HepG2 (cell line): ENCODE results near the gene TAF12. TPM values are rescaled to one million over a fixed set of nuclear protein-coding genes. Genes with fewer than 3 reads are reported as not detected.
A peak's percentile ranks its signal among the peaks of the same experiment; 100 is the strongest.
"Not testable (repeated sequence)": the region's sequence is repeated elsewhere in the genome, so short reads cannot be mapped to it uniquely, and the experiment has no call there.

Experiments used
- ATAC-seq: fragments of 200-7000 bp; cut with Tn5 transposase; 3 replicates; pipeline ENCODE4 v1.9.1; 2020; ENCODE audit warnings: mild to moderate bottlenecking, moderate library complexity
- BruUV-seq: library from RNA; stranded (reverse); fragments of 400-500 nt; replicated peaks from 2 replicates; lab custom pipeline; 2021; lab: Mats Ljungman, UMichigan
- CTCF ChIA-PET: fragments of 300-600 bp; formaldehyde crosslinking; extraction: SDS; loops from one replicate; lab custom pipeline; 2021; ENCODE audit warnings: low total read pairs, inconsistent platforms, low intra/inter-chr PET ratio; lab: Yijun Ruan, JAX
- POLR2A ChIA-PET: fragments of 350-600 bp; sonication (Branson Sonifier 250); formaldehyde crosslinking; loops from one replicate; lab custom pipeline; 2020; ENCODE audit warnings: antibody characterized with exemption, inconsistent platforms; lab: Yijun Ruan, JAX
- DNase-seq: peaks from one replicate; pipeline ENCODE4 v3.0.0-alpha.2; 2015; ENCODE audit warnings: low spot score
- FAIRE-seq: peaks from 3 replicates; lab custom pipeline; 2011; peaks lifted over from hg19 to GRCh38; lab: Jason Lieb, UNC
- H2AFZ ChIP-seq: one replicate; pipeline ENCODE4 v1.6.1; 2011; ENCODE audit warnings: low read length, inconsistent platforms
- H3K27ac ChIP-seq: fragments of 300-600 bp; 3 replicates; pipeline ENCODE4 v1.8.0; 2011; ENCODE audit warnings: mixed run types, mild to moderate bottlenecking, mixed read lengths, low read length, inconsistent platforms; ENCODE audit not compliant: insufficient read depth; ENCODE audit errors: extremely low read length
- H3K27me3 ChIP-seq, 2 experiments: fragments of 200-600 bp in 1 of 2; 2 replicates in 1 of 2; 3 replicates in 1 of 2; pipeline versions ENCODE4 v1.6.0 to v1.8.0; 2011; ENCODE audit warnings: low read length in 2 of 2, mild to moderate bottlenecking in 2 of 2, moderate library complexity in 2 of 2, inconsistent platforms in 1 of 2; ENCODE audit not compliant: insufficient read depth in 2 of 2, control insufficient read depth in 1 of 2
- H3K36me3 ChIP-seq, 2 experiments: fragments of 200-600 bp in 1 of 2; replicated peaks in 1 of 2; 2 replicates in 1 of 2; 3 replicates in 1 of 2; pipeline versions ENCODE4 v1.5.1 to v1.8.0; 2011; ENCODE audit warnings: low read length in 2 of 2, inconsistent platforms in 1 of 2; ENCODE audit not compliant: insufficient read depth in 2 of 2, control insufficient read depth in 1 of 2
- H3K4me1 ChIP-seq: 2 replicates; pipeline ENCODE4 v1.5.1; 2012; ENCODE audit warnings: low read length, inconsistent platforms; ENCODE audit not compliant: insufficient read depth
- H3K4me2 ChIP-seq: 2 replicates; pipeline ENCODE4 v1.6.0; 2011; ENCODE audit warnings: low read depth, low read length, inconsistent platforms
- H3K4me3 ChIP-seq, 3 experiments: fragments of 200-600 bp in 1 of 3; sonication (generic), shearing (Covaris generic) in 1 of 3; replicated peaks in 1 of 3; 2 replicates each; pipeline ENCODE4 v1.5.1; 2011 to 2016; ENCODE audit warnings: low read length in 3 of 3, inconsistent platforms in 2 of 3, low read depth in 2 of 3, mild to moderate bottlenecking in 2 of 3, control low read depth in 1 of 3, mixed read lengths in 1 of 3; ENCODE audit not compliant: insufficient read depth in 1 of 3
- H3K79me2 ChIP-seq: one replicate; pipeline ENCODE4 v1.6.1; 2011; ENCODE audit warnings: low read length, inconsistent platforms; ENCODE audit not compliant: insufficient read depth
- H3K9ac ChIP-seq: 2 replicates; pipeline ENCODE4 v1.6.0; 2011; ENCODE audit warnings: mild to moderate bottlenecking, low read depth, low read length, inconsistent platforms; ENCODE audit not compliant: insufficient read depth
- H3K9me3 ChIP-seq: 2 replicates; pipeline ENCODE4 v1.5.1; 2012; ENCODE audit warnings: mild to moderate bottlenecking, low read length
- H4K20me1 ChIP-seq: 2 replicates; pipeline ENCODE4 v1.6.0; 2011; ENCODE audit warnings: inconsistent platforms, mild to moderate bottlenecking, low read length, moderate library complexity; ENCODE audit not compliant: insufficient read depth
- DMAP1 ChIP-seq: IDR thresholded peaks from 2 replicates; pipeline ENCODE4 v1.6.1; 2016
- FOXJ3 ChIP-seq: sonication (generic); formaldehyde crosslinking; IDR thresholded peaks from 2 replicates; pipeline ENCODE4 v1.4.0; 2020; ENCODE audit warnings: missing genetic modification reagents, mild to moderate bottlenecking, borderline replicate concordance
- HNF4A ChIP-seq: sonication (generic); formaldehyde crosslinking; IDR thresholded peaks from 2 replicates; pipeline ENCODE4 v1.4.0; 2020; ENCODE audit warnings: missing genetic modification reagents
- KDM3A ChIP-seq: IDR thresholded peaks from 2 replicates; pipeline ENCODE4 v1.6.1; 2018; ENCODE audit warnings: low read depth, missing compliant biosample characterization
- PCBP1 ChIP-seq: fragments of 200-400 bp; formaldehyde crosslinking; IDR thresholded peaks from 2 replicates; pipeline ENCODE4 v1.6.1; 2017; ENCODE audit warnings: mild to moderate bottlenecking, low read depth, low read length, borderline replicate concordance
- PHB2 ChIP-seq: fragments of 450-650 bp; IDR thresholded peaks from 2 replicates; pipeline ENCODE4 v1.6.1; 2018; ENCODE audit not compliant: partially characterized antibody
- SNAI1 ChIP-seq: sonication (generic); formaldehyde crosslinking; IDR thresholded peaks from 2 replicates; pipeline ENCODE4 v1.5.0; 2020; ENCODE audit warnings: mild to moderate bottlenecking, missing genetic modification reagents, borderline replicate concordance
- SOX13 ChIP-seq, 3 experiments: fragments of 450-650 bp in 1 of 3; sonication (generic) in 1 of 3; formaldehyde crosslinking in 1 of 3; IDR thresholded peaks in 2 of 3; conservative IDR thresholded peaks in 1 of 3; 2 replicates each; pipeline versions ENCODE4 v1.5.0 to v1.6.1; 2016 to 2020; ENCODE audit warnings: antibody characterized with exemption in 1 of 3, mild to moderate bottlenecking in 1 of 3, missing compliant biosample characterization in 1 of 3, missing genetic modification reagents in 1 of 3, moderate library complexity in 1 of 3
- ZNF207 ChIP-seq: fragments of 450-650 bp; IDR thresholded peaks from 2 replicates; pipeline ENCODE4 v1.6.1; 2016; ENCODE audit warnings: antibody characterized with exemption, borderline replicate concordance
- ZNF792 ChIP-seq: IDR thresholded peaks from 2 replicates; pipeline ENCODE4 v1.6.1; 2016
- WGBS: methylation state at CpG from one replicate; pipeline ENCODE4 v1.1.6; 2017; ENCODE audit warnings: low lambda C conversion rate; 5-methylcytosine and 5-hydroxymethylcytosine counted together
- in situ Hi-C: cut with HindIII; loops from 2 replicates; pipeline ENCODE4 v1.10.0; 2017; ENCODE audit warnings: low pct_unique_long_range_greater_than_20kb; ENCODE audit not compliant: extremely low pct_ligation_motif_present
- intact Hi-C: fragments of 100-400 bp; cut with micrococcal nuclease; formaldehyde crosslinking; loops from one replicate; pipeline ENCODE4 v1.10.0; 2022; ENCODE audit not compliant: unreplicated experiment
- polyA plus RNA-seq, 8 experiments: library from polyadenylated mRNA; depleted of rRNA in 3 of 8; stranded (reverse) in 7 of 8; unstranded in 1 of 8; fragments of >200 nt; fragmentation: Illumina TruSeq in 4 of 8; extraction: Trizol in 4 of 8; gene quantifications; 2 replicates each; pipeline versions ENCODE4 v1.2.1 to v1.2.3, GENCODE V29; 2011 to 2016; ENCODE audit warnings: low read depth in 4 of 8, missing spikeins in 1 of 8, mixed read lengths in 1 of 8; ENCODE audit not compliant: insufficient read depth in 1 of 8
- total RNA-seq, 5 experiments: library from RNA; depleted of rRNA; stranded (reverse); fragments of >200 nt; fragmentation: Illumina TruSeq; extraction: Trizol; gene quantifications; 2 replicates each; pipeline ENCODE4 v1.2.3, GENCODE V29; 2016; ENCODE audit warnings: low read depth in 1 of 5
- TF ChIP-seq, protein P1 (sequence below): sonication (generic); formaldehyde crosslinking; IDR thresholded peaks from 2 replicates; pipeline ENCODE4 v1.5.1; 2020; ENCODE audit warnings: missing genetic modification reagents, mild to moderate bottlenecking, borderline replicate concordance

Gene TAF12
- total and polyA plus RNA-seq, 2 of the 13 experiments (the other 11 are each of a cell fraction or from before 2014, with no cell fraction given), result 16.3 to 17.1 TPM

- TF ChIP-seq SOX13 (IDR thresholded peaks at IDR 0.05) (no peak), SOX13 (CRISPR knock-in tag; conservative IDR thresholded peaks at IDR 0.05 in 1 of 2, IDR thresholded peaks at IDR 0.05 in 1 of 2) (peak in 1 of 2 experiments; percentile 58; a peak in 2 of 4 replicates), FOXJ3 (CRISPR knock-in tag) (0 out of 2 replicates have a peak, but pooled peaks have one; percentile 15), ZNF207 (no peak), PHB2 (no peak), SNAI1 (CRISPR knock-in tag) (no peak), ZNF792 (peak; percentile 96), DMAP1 (CRISPR knock-in tag) (0 out of 2 replicates have a peak, but pooled peaks have one; percentile 36), KDM3A (CRISPR knock-in tag) (no peak), HNF4A (CRISPR knock-in tag) (no peak), PCBP1 (no peak)
- TF ChIP-seq, protein P1, sequence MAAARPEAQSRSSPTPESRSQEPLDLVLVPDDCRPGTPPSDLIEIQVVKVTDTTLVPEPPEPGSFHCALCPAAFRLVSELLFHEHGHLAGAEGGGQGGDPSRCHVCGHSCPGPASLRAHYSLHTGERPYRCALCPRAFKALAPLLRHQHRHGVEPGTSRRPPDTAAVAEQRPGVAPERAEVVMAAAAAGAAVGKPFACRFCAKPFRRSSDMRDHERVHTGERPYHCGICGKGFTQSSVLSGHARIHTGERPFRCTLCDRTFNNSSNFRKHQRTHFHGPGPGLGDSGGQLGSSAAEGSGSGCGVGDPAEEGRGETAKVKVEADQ (CRISPR knock-in tag), result no peak
Observed at GRCh38 chr1:28646040-28646439, 3.2 kb upstream of the TAF12 start (continued).

DNA sequence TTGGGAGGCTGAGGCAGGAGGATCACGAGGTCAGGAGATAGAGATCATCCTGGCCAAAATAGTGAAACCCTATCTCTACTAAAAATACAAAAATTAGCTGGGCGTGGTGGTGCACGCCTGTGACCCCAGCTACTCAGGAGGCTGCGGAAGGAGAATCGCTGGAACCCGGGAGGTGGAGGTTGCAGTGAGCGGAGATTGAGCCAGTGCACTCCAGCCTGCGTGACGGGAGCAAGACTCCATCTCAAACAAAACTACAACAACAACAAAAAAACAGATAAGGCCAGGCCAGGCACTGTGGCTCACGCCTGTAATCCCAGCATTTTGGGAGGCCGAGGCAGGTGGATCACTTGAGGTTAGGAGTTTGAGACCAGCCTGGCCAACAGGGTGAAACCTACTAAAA is 2.5 kb upstream of the TAF12 start:
- Histone ChIP-seq H3K4me1 (peaks cover 55% of the 10 kb centered on the region), H3K79me2 (peaks cover 13% of the 10 kb centered on the region)
- intact Hi-C loops, result loop anchor here (10.0 kb wide), 1 partner anchor 539 kb away; the partner anchor contains the start of gene SRSF4
- DNase-seq, CTCF ChIA-PET, ATAC-seq, H3K4me3 ChIP-seq, H4K20me1 ChIP-seq, H3K9me3 ChIP-seq, H3K27me3 ChIP-seq, H3K36me3 ChIP-seq, H3K4me2 ChIP-seq, in situ Hi-C loops, H2AFZ ChIP-seq, BruUV-seq, H3K9ac ChIP-seq, H3K27ac ChIP-seq, FAIRE-seq: not testable (repeated sequence)
- 98% methylated on average over 11 of the region's 11 CpGs for WGBS
- POLR2A ChIA-PET, result interaction anchor here (0.6 to 1.2 kb wide), 2 partner anchors 20 to 91 kb away, joined by 3 to 5 read pairs; partner anchors contain the start of gene YTHDF2
